HG03108 (cell line): ENCODE data around the gene SEZ6L2.
"Not testable (repeated sequence)": the region's sequence is repeated elsewhere in the genome, so short reads cannot be mapped to it uniquely, and the experiment has no call there.

Source experiments
- ATAC-seq: cut with Tn5 transposase; IDR thresholded peaks from one replicate; pipeline ENCODE4 v1.9.1; 2021; ENCODE audit warnings: moderate library complexity; ENCODE audit not compliant: unreplicated experiment

The SEZ6L2 gene

GRCh38 chr16:29899516-29900101 is at the start of gene SEZ6L2:
Gene SEZ6L2, minus strand, starts transcription at chr16:29899550. Its CDS starts 531 bp downstream, at chr16:29899019.
- no peak for ATAC-seq

DNA sequence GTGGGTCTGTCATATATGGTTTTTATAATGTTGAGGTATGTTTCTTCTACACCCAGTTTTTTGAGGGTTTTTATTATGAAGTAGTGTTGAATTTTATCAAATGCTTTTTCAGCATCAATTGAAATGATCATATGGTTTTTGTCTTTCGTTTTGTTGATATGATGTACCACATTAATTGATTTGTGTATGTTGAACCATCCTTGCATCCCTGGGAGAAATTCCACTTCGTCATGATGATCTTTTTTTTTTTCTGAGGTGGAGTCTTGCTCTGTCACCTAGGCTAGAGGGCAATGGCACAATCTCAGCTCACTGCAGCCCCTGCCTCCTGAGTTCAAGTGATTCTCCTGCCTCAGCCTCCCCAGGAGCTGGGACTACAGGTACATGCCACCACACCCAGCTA is 48.5 kb upstream of the SEZ6L2 start:
- no peak for ATAC-seq

DNA sequence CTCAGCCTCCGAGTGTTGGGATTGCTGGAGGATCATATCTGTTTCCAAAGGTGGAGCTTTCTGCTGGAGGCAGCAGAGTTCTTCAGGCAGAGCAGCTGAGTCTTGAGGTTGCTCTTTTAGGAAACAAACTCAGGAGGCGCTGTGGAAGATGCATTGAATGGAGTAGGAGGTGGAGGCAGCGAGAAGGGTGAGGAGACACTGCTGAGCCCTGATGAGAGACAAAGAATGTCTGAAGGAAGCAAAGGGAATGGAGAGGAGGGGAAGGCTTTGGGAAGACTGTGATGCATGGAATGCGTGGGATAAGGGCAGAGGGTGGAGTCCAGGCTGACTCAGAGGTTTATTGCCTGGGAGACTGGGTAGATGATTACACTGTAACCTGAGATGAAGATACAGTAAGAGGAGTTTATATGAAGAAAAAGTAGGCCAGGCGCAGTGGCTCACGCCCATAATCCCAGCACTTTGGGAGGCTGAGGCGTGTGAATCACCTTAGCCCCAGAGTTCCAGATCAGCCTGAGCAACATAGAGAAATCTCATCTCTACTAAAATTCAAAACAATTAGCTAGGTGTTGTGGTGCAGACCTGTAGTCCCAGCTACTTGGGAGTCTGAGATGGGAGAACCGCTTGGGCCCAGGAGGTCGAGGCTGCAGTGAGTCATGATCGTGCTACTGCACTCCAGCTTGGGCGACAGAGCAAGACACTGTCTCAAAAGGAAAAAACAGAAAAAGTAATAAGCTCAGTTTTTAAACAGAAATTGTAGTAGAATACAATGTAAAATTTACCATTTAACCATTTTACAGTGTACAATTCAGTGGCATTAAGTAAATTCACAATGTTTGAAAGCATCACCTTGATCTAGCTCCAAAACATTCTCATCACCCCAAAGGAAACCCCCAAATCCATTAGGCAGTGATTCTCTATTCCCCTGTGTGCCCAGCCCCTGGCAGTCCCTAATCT is 44.8 kb upstream of the SEZ6L2 start:
- no peak for ATAC-seq

DNA sequence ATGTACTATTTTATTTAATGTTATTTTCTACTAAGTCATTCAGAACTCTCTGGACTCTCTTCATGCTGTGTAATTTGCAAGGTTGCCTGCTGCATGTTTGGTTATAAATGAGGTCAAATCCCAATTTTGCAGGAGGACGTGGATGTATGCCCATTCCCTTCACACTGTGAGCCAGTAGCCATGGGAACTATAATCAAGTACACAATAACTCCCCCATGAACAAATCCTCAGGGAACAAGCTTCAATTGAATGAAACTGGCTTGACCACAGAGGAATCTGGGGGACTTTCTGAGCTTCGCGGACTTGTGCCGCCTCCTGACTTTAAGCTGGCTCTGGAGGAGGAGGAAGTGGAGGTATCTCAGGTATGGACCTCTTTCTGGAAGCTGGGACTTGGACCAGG is 41.3 kb upstream of the SEZ6L2 start:
- no peak for ATAC-seq

DNA sequence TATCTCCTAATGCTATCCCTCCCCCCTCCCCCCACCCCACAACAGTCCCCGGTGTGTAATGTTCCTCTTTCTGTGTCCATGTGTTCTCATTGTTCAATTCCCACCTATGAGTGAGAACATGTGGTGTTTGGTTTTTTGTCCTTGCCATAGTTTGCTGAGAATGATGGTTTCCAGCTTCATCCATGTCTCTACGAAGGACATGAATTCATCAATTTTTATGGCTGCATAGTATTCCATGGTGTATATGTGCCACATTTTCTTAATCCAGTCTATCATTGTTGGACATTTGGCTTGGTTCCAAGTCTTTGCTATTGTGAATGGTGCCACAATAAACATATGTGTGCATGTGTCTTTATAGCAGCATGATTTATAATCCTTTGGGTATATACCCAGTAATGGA is 32.4 kb upstream of the SEZ6L2 start:
- ATAC-seq: not testable (repeated sequence)

GRCh38 chr16:29927070-29927905 is 27.9 kb upstream of the SEZ6L2 start:
- ATAC-seq: no peak

DNA sequence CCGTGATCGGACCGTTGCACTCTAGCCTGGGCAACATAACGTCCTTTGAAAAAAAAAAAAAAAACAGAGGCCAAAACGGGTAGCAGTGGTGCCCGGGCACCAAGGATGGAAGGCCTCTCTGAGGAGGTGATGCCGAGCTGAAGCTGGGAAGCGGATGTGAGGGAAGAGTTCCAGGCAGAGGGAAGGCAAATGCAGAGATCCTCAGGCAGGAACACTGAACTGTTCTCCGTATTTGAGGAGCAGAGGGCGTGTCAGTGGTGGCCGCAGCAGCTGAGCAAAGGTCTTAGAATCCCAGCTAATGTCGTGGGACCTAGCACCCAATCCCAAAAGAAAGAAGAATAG is 27.3 kb upstream of the SEZ6L2 start:
- ATAC-seq: no peak

GRCh38 chr16:29925781-29926710 is 26.7 kb upstream of the SEZ6L2 start, which contains the start of gene KCTD13:
Gene KCTD13, minus strand, starts transcription at chr16:29926226. Its CDS starts 193 bp downstream, at chr16:29926033.
- peak; percentile 83 for ATAC-seq

DNA sequence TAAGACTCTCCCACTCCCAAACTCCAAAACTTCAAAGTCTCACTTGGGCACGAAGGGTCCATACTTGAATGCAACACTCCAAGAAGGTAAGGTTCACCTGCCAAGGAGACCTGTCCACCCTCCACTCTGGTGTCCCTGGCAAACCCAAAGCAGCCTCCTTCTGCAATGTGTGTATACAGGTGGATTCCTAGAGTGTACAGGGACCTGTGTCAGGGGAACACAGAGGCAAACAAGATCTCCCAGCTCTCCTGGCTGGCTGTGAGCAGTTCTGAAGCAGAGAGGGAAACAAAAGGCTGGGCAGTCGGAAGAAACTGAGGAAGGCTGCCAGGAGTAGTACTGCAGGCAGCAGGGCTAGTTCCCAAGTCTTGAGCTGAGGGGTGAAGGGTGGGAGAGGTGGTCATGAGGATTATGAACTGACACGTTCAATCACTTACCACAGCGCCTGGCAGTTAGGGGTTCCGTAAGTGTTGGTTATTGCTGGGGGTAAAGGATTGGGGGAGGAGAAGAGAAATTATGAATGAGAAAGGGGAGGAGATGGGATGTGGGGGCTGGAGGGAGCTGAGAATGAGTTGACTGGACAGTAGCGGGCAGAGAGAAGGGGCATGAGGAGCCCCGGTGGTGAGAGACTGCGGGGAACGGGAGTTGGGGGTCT is 25.9 kb upstream of the SEZ6L2 start:
- no peak for ATAC-seq

GRCh38 chr16:29922986-29923501 is 23.7 kb upstream of the SEZ6L2 start:
- ATAC-seq: no peak

DNA sequence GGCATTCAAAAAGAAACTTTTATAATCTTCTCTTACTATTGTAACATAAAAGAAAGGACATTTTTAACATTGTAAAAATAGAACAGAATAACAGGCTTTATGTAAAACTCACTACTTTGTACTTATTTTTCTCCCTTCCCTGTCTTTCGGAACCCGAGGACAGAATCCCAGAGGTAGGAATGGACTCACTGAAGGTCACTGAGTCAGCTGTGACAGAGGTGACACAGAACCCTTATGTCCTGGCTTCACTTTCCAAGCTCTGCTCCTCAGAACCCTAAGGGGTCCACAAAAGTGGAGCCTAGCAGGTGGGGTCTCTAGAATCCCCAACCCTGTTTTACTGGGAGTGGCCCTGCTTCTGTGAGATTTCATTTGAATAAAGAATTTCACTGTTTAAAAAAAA is 23.0 kb upstream of the SEZ6L2 start:
- no peak for ATAC-seq

DNA sequence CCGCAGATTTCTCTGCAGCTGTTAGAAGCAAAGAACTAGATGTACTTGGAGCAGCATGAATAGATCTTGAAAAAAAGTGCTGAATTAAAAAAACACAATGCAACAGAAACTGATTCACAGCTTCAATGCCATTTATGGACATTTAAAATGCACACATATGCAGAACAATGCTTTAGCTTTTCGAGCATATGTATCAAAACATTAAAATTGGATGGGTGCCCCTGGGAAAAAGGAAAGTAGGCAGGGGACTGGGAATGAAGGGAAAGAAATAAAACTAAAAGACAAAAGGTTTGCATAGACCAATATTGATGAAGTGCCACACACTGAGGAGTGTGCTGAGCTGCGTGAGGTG is 21.7 kb upstream of the SEZ6L2 start:
- no peak for ATAC-seq

DNA sequence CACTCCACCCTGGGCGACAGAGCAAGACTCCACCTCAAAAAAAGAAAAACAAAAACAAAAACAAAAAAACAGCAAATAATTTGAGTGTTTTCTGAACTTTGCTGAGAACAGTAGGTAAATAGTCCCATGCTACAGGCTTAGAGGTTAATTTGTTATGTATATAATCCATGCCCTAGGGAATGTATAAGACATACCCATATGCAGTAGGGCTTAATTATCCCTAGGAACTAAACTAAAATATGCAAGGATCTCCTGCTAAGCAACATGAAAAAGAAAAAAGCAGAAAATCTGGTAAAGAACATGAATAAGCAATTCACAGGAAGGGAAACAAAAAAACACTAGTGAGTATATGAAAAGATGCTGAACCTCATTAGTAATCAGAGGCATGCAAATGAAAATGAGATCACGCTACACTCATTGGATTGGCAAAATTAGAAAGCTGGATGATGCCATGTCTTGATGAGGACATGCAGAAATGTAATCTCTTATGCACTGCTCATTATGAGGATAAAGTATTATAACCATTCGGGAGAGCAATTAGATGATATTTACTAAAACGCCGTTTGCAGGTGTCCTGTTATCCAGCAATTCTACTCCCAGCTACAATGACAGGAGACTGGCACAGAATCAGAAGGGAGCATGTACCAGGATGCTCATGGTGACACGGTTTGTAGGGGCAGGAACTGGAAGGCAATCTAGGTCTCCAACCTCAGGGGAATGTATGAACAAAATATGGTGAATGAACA is 21.1 kb upstream of the SEZ6L2 start:
- no peak for ATAC-seq

DNA sequence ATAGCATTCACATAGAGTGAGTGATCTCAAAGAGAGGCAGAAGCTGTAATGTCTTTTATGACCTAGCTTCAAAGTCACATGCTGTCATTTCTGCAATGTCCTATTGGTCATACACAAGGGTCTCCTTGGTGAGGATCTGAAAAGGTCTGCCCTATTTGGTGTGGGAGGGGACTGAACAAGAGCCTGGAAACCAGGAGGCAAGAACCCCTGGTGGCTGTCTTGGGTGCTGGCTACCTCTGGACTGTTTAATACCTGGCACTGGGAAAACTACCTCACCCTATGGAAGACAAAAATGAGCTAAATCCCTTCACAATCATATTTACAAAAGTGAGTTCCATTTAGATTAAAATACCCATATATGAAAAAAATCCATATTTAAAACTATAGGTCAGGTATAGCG is 17.6 kb upstream of the SEZ6L2 start:
- ATAC-seq: no peak

- no peak for ATAC-seq
These were observed 16.4 kb upstream of the SEZ6L2 start for GRCh38 chr16:29915590-29916247.

DNA sequence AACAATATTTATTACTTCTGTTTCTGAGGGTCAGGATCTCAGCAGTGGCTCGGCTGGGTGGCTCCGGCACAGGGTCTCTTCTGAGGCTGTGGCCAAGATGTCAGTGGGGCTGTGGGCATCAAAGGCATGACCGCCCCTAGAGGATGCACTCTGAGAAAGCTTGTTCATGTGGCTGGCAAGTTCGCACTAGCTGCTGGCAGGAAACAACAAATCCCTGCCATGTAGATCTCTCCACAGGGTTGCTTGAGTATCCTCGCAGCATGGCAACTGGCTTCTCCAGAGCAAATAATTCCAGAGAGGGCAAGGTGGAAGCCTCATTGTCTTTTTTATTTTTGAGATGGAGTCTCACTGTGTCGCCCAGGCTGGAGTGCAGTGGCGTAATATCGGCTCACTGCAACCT is 14.2 kb upstream of the SEZ6L2 start:
- ATAC-seq: no peak

GRCh38 chr16:29912087-29912486 is 12.7 kb upstream of the SEZ6L2 start:
- ATAC-seq: no peak

DNA sequence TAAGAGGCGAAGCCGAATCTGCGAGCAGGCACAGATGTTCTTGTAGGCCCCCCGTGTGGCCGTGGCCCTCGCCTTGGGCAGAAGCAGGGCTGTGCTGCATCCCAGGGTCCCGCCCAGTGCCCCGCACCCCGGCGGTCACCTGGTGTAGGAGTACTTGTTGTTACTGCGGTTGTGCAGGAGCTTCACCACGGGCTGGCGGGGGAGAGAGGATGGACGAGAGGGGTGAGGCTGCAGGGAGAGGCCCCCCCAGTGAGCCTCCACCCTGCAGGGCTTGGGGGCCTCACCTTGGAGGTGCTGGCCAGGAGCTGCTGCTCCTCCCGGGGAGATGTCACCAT is 12.3 kb upstream of the SEZ6L2 start:
- no peak for ATAC-seq
